GM23248 (cell line): ENCODE data around the gene ERC1. TPM values are rescaled to one million over a fixed set of nuclear protein-coding genes. Genes with fewer than 3 reads are reported as not detected.
"Not testable (repeated sequence)": the region's sequence is repeated elsewhere in the genome, so short reads cannot be mapped to it uniquely, and the experiment has no call there.

Experiments used
- DNase-seq: peaks from one replicate; pipeline ENCODE4 v3.0.0-alpha.2; 2015
- H2AFZ ChIP-seq: fragments of 200-600 bp; sonication (generic); 2 replicates; pipeline ENCODE4 v1.6.1; 2016; ENCODE audit warnings: antibody characterized with exemption
- H3F3A ChIP-seq: fragments of 200-600 bp; sonication (generic); 2 replicates; pipeline ENCODE4 v1.6.1; 2016; ENCODE audit warnings: mild to moderate bottlenecking, antibody characterized with exemption, mixed run types; ENCODE audit not compliant: insufficient read depth
- H3K27ac ChIP-seq: fragments of 200-600 bp; sonication (generic); 2 replicates; pipeline ENCODE4 v1.5.1; 2016; ENCODE audit warnings: mild to moderate bottlenecking
- H3K27me3 ChIP-seq: fragments of 200-600 bp; sonication (generic); replicated peaks from 2 replicates; pipeline ENCODE4 v1.6.1; 2016; ENCODE audit warnings: mild to moderate bottlenecking; ENCODE audit not compliant: insufficient read depth
- H3K36me3 ChIP-seq: fragments of 200-600 bp; sonication (generic); 2 replicates; pipeline ENCODE4 v1.6.1; 2016; ENCODE audit warnings: low read depth, mild to moderate bottlenecking
- H3K4me1 ChIP-seq: fragments of 200-600 bp; sonication (generic); 2 replicates; pipeline ENCODE4 v1.6.1; 2016; ENCODE audit warnings: mild to moderate bottlenecking; ENCODE audit not compliant: insufficient read depth
- H3K4me2 ChIP-seq: fragments of 200-600 bp; sonication (generic); one replicate; pipeline ENCODE4 v1.6.1; 2016; ENCODE audit warnings: mild to moderate bottlenecking; ENCODE audit not compliant: unreplicated experiment
- H3K4me3 ChIP-seq: fragments of 200-600 bp; sonication (generic); 2 replicates; pipeline ENCODE4 v1.5.1; 2016; ENCODE audit warnings: mild to moderate bottlenecking
- H3K79me2 ChIP-seq: fragments of 200-600 bp; sonication (generic); 2 replicates; pipeline ENCODE4 v1.6.1; 2016; ENCODE audit warnings: mild to moderate bottlenecking; ENCODE audit not compliant: insufficient read depth
- H3K9ac ChIP-seq: fragments of 200-600 bp; sonication (generic); 2 replicates; pipeline ENCODE4 v1.6.1; 2016; ENCODE audit warnings: mild to moderate bottlenecking
- H3K9me2 ChIP-seq: fragments of 200-600 bp; sonication (generic); 2 replicates; pipeline ENCODE4 v1.6.1; 2016; ENCODE audit warnings: mixed run types, mild to moderate bottlenecking, moderate library complexity; ENCODE audit not compliant: insufficient read depth
- H3K9me3 ChIP-seq: fragments of 200-600 bp; sonication (generic); one replicate; pipeline ENCODE4 v1.6.1; 2017; ENCODE audit warnings: low read depth
- H4K20me1 ChIP-seq: fragments of 200-600 bp; sonication (generic); 2 replicates; pipeline ENCODE4 v1.6.0; 2016; ENCODE audit not compliant: insufficient read depth
- EZH2 ChIP-seq: fragments of 200-600 bp; sonication (generic); IDR thresholded peaks from 2 replicates; pipeline ENCODE4 v1.6.1; 2018; ENCODE audit warnings: antibody characterized with exemption, mild to moderate bottlenecking; ENCODE audit not compliant: insufficient read depth, poor library complexity, severe bottlenecking
- EZH2phosphoT487 ChIP-seq: fragments of 200-600 bp; sonication (generic); IDR thresholded peaks from 2 replicates; pipeline ENCODE4 v1.6.1; 2018; ENCODE audit warnings: antibody characterized with exemption, moderate library complexity, mild to moderate bottlenecking, low read depth; ENCODE audit not compliant: insufficient read depth
- WGBS, 2 experiments: methylation state at CpG; one replicate each; pipeline ENCODE4 v1.1.6; 2015 to 2017; ENCODE audit warnings: low lambda C conversion rate in 2 of 2, low coverage in 1 of 2; ENCODE audit errors: missing lambda C conversion rate in 2 of 2; 5-methylcytosine and 5-hydroxymethylcytosine counted together
- in situ Hi-C: fragments of 300-500 bp; cut with MboI; formaldehyde crosslinking; loops from 2 replicates; pipeline ENCODE4 v1.15.0; 2020
- polyA plus RNA-seq: library from polyadenylated mRNA; unstranded; fragments of >200 nt; fragmentation: Nextera tagmentation; extraction: Ambion mirVana; gene quantifications from 2 replicates; pipeline ENCODE4 v1.2.1, GENCODE V29; 2016
- total RNA-seq: library from RNA; depleted of rRNA; stranded (reverse); fragments of >200 nt; shearing (Covaris generic); gene quantifications from 2 replicates; pipeline ENCODE4 v1.2.3, GENCODE V29; 2014

ERC1 gene
- total and polyA plus RNA-seq, 2 experiments from 2014 or later, result 21.5 to 23.3 TPM

GRCh38 chr12:1044696-1045095 is 53.7 kb downstream of the ERC1 start:
- H3K36me3 ChIP-seq, result no peaks in the 10 kb centered on the region
- in situ Hi-C loops, result no loop called here
- no peak overlapping the region for H2AFZ ChIP-seq
- H3K4me3 ChIP-seq, result no peak overlapping the region
- H3K79me2 ChIP-seq, result peaks cover 88% of the 10 kb centered on the region
- 0 out of 2 replicates have a peak overlapping the region, but pooled peaks have one; percentile 11 for H3K27ac ChIP-seq
- no peaks in the 10 kb centered on the region for H3K9me3 ChIP-seq
- DNase-seq, result peak; percentile 63
- H3F3A ChIP-seq, result no peaks in the 10 kb centered on the region
- H3K9me2 ChIP-seq, result no peaks in the 10 kb centered on the region
- TF ChIP-seq EZH2 (no peak), EZH2phosphoT487 (no peak)
- 98 to 100% methylated on average over 1 of the region's 1 CpG for WGBS, 2 experiments
- H3K4me2 ChIP-seq, result peak overlapping the region; percentile 41
- H4K20me1 ChIP-seq, result no peaks in the 10 kb centered on the region
- no peak overlapping the region for H3K9ac ChIP-seq
- no peaks in the 10 kb centered on the region for H3K27me3 ChIP-seq
- H3K4me1 ChIP-seq, result peaks cover 25% of the 10 kb centered on the region

DNA sequence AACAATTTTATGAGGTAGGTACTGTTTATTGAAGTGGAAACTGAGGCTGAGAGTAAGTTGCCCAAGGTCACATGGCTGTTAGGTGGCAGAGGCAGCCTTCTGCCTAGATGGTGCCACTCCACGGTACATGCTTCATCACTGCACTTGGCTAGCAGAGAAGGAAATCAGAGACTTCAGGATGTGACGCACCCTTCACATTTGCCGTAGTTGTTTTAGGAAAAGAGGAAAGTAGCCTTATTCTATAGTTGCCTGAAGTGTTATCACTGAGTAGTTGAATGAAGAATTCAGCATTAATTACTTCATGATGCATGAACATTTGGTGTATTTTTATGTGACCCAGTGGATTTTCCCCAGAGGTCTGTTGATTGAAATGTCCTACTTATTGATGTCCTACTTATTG is 55.7 kb downstream of the ERC1 start:
- Histone ChIP-seq H3K9me3 (no peaks in the 10 kb centered on the region), H3K9ac (no peak overlapping the region), H3K4me3 (no peak overlapping the region), H3K27ac (no peak overlapping the region), H3F3A (no peaks in the 10 kb centered on the region), H3K4me1 (peaks cover 25% of the 10 kb centered on the region), H3K36me3 (no peaks in the 10 kb centered on the region), H4K20me1 (no peaks in the 10 kb centered on the region), H3K4me2 (no peak overlapping the region), H2AFZ (no peak overlapping the region), H3K79me2 (peaks cover 97% of the 10 kb centered on the region), H3K9me2 (no peaks in the 10 kb centered on the region), H3K27me3 (no peaks in the 10 kb centered on the region)
- no peak for DNase-seq
- no peak for TF ChIP-seq EZH2
- in situ Hi-C loops, result no loop called here
- WGBS, 2 experiments, result 97 to 98% methylated on average over 3 of the region's 3 CpGs

DNA sequence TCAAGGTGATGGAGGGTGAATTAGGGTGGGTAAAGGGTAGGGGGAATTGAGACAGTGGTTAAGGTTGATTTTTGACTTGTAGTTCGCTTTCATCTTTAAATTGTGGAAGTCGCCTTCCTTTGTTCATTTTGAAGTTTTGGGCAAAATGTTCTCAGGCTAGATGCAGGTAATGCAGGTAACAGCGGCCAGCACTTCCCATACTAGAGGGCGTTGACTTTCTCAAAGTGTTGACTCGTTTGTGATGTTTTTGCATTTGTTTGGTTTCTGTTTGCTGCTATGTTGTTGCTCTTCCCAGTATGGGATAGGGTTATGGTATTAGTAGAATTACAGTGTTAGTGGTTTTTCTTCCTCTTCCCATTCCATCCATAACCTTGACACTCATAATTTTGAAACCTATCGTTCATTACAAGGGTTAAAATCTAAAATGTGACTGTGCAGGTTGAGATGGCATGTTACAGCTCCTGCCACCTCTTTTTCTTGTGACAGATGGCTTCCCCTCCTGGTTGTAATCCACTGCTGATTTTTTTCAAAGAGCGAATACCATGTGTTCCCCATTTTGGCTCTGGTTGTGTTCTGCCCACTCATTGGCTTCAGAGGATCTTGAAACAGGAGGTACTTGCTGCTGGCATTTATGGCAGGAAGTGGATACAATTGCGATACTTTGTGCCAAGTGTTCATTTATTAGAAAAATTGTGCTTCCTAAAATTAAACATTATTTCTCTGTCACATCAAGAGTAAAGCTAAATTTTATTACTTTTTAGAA is 57.1 kb downstream of the ERC1 start:
- Histone ChIP-seq H3K9ac (no peak overlapping the region), H3K9me3 (no peaks in the 10 kb centered on the region), H3K4me1 (peaks cover 25% of the 10 kb centered on the region), H3K4me2 (peak overlapping the region; percentile 14), H3K4me3 (no peak overlapping the region), H4K20me1 (no peaks in the 10 kb centered on the region), H3K27ac (no peak overlapping the region), H2AFZ (no peak overlapping the region), H3F3A (no peaks in the 10 kb centered on the region), H3K36me3 (no peaks in the 10 kb centered on the region), H3K79me2 (peaks cover 98% of the 10 kb centered on the region), H3K27me3 (no peaks in the 10 kb centered on the region), H3K9me2 (no peaks in the 10 kb centered on the region)
- TF ChIP-seq EZH2, result no peak
- TF ChIP-seq EZH2phosphoT487, result no peak
- in situ Hi-C loops, result no loop called here
- peak; percentile 38 for DNase-seq
- 65 to 70% methylated on average over 8 of the region's 8 CpGs for WGBS, 2 experiments

GRCh38 chr12:1050059-1050707 is 59.2 kb downstream of the ERC1 start:
- Histone ChIP-seq H3K36me3 (no peaks in the 10 kb centered on the region), H3F3A (no peaks in the 10 kb centered on the region), H3K4me2 (no peak overlapping the region), H4K20me1 (no peaks in the 10 kb centered on the region), H3K9me3 (no peaks in the 10 kb centered on the region), H3K27me3 (no peaks in the 10 kb centered on the region), H3K4me1 (peaks cover 9% of the 10 kb centered on the region), H2AFZ (no peak overlapping the region), H3K9me2 (no peaks in the 10 kb centered on the region), H3K79me2 (peaks cover 95% of the 10 kb centered on the region), H3K27ac (no peak overlapping the region), H3K9ac (no peak overlapping the region), H3K4me3 (no peak overlapping the region)
- WGBS, 2 experiments, result 71 to 85% methylated on average over 4 of the region's 4 CpGs
- in situ Hi-C loops, result no loop called here
- no peak for DNase-seq
- TF ChIP-seq EZH2phosphoT487, result no peak
- no peak for TF ChIP-seq EZH2

DNA sequence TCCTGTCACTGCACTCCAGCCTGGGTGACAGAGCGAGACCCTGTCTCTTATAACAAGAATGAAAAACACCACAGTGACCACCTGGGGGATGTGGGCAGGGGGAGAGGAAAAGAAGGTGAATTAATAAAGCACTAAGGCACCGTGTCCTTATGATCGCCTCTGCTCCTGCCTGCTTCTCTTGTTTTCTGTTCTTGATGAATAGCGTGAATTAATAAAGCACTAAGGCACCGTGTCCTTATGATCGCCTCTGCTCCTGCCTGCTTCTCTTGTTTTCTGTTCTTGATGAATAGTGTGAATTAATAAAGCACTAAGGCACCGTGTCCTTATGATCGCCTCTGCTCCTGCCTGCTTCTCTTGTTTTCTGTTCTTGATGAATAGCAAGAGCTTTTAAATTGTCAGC is 60.6 kb downstream of the ERC1 start:
- DNase-seq, H3K9ac ChIP-seq, H3K27ac ChIP-seq, in situ Hi-C loops, H3K4me3 ChIP-seq, H4K20me1 ChIP-seq, H2AFZ ChIP-seq, H3F3A ChIP-seq, H3K27me3 ChIP-seq, H3K4me1 ChIP-seq, H3K9me3 ChIP-seq, H3K9me2 ChIP-seq, H3K4me2 ChIP-seq, H3K36me3 ChIP-seq: not testable (repeated sequence)
- H3K79me2 ChIP-seq, result peaks cover 95% of the 10 kb centered on the region
- 99 to 100% methylated on average over 8 of the region's 8 CpGs for WGBS, 2 experiments
